Fibroblast of mammary gland (primary cell): ENCODE data around the gene FXYD6.

Source experiments
- DNase-seq: peaks from one replicate; pipeline ENCODE4 v3.0.0-alpha.2; 2010; ENCODE audit warnings: low read depth
- H3K4me3 ChIP-seq: 2 replicates; pipeline ENCODE4 v1.5.1; 2011; ENCODE audit warnings: low read depth, mild to moderate bottlenecking, low read length, moderate library complexity; ENCODE audit not compliant: control insufficient read depth
- TF ChIP-seq, protein P1 (sequence below): conservative IDR thresholded peaks from 2 replicates; pipeline ENCODE4 v1.5.1; 2011; ENCODE audit warnings: low read depth, low read length, inconsistent platforms; ENCODE audit not compliant: control insufficient read depth, insufficient read depth

The FXYD6 gene

GRCh38 chr11:117907276-117908108, 31.0 kb upstream of the FXYD6 start:
- TF ChIP-seq, protein P1, sequence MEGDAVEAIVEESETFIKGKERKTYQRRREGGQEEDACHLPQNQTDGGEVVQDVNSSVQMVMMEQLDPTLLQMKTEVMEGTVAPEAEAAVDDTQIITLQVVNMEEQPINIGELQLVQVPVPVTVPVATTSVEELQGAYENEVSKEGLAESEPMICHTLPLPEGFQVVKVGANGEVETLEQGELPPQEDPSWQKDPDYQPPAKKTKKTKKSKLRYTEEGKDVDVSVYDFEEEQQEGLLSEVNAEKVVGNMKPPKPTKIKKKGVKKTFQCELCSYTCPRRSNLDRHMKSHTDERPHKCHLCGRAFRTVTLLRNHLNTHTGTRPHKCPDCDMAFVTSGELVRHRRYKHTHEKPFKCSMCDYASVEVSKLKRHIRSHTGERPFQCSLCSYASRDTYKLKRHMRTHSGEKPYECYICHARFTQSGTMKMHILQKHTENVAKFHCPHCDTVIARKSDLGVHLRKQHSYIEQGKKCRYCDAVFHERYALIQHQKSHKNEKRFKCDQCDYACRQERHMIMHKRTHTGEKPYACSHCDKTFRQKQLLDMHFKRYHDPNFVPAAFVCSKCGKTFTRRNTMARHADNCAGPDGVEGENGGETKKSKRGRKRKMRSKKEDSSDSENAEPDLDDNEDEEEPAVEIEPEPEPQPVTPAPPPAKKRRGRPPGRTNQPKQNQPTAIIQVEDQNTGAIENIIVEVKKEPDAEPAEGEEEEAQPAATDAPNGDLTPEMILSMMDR, result no peak

DNA sequence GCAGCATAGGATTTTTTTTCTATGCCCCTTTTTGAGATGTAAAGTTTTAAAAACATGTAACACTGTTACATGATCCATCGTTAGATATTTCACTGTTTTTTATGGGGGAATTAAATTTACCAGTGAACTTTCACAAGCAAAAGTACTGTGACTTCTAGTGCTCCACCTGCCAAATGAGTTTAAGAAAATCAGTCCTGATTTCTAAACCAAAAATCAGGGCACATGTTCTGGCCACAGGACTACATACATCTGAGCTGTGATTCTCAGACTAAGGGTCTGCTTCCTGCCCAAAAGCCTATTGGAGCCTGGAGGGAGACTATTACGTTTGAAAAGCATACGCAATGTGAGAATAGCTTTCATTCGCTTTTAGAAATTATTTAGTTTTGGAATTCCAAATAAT, 30.3 kb upstream of the FXYD6 start:
- TF ChIP-seq, protein P1, result no peak
- no peak overlapping the region for H3K4me3 ChIP-seq
- DNase-seq, result no peak

More at GRCh38 chr11:117907276-117908108, 31.0 kb upstream of the FXYD6 start:
- DNase-seq, result peak; percentile 98
- peak overlapping the region; percentile 45 for H3K4me3 ChIP-seq

DNA sequence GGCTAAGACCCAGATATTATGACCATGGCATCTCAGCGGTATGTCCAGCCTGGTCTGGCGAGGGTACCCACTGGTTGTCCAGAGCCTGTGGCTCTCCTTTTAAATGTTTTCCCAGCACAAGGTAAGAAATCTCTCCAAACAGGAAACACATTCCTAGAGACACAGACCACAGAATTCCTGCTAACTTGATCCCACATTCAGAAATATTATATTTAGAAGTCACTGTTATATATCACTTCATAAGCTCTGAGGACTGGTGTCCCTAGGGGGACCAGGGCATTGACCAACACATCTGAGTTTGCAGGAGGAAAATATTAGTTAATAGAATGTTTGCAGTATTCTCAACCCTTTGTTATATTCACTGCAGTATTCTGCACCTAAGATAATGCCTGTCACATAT, 29.7 kb upstream of the FXYD6 start:
- TF ChIP-seq, protein P1, result no peak
- no peak overlapping the region for H3K4me3 ChIP-seq
- DNase-seq, result peak; percentile 19

DNA sequence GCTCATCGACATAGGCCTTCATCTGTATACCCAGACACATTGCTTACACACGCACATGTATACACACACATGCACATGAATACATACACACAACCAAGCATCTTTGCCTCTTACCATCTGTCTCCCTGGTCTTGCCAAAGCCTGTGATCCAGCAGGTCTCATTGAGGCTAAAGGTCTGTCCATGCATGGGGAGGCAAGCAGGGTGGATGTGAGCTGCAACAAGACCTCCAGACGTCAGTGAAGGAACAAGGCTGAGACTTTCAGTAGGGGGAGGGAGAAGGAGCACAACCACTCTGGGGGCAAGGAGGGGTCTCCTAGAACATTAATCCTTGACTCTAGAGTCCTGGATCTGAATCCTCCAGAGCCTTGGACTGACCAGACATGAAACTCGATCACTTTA, 29.1 kb upstream of the FXYD6 start:
- no peak for DNase-seq
- no peak overlapping the region for H3K4me3 ChIP-seq
- TF ChIP-seq, protein P1, result no peak

GRCh38 chr11:117903505-117904382, 27.3 kb upstream of the FXYD6 start:
- no peak overlapping the region for H3K4me3 ChIP-seq
- TF ChIP-seq, protein P1, result no peak
- no peak for DNase-seq

- TF ChIP-seq, protein P1, result no peak
- no peak overlapping the region for H3K4me3 ChIP-seq
- no peak for DNase-seq
Measured at GRCh38 chr11:117902001-117902845, 25.8 kb upstream of the FXYD6 start.
